ENCODE measurements around the gene IQCB1.

DNA sequence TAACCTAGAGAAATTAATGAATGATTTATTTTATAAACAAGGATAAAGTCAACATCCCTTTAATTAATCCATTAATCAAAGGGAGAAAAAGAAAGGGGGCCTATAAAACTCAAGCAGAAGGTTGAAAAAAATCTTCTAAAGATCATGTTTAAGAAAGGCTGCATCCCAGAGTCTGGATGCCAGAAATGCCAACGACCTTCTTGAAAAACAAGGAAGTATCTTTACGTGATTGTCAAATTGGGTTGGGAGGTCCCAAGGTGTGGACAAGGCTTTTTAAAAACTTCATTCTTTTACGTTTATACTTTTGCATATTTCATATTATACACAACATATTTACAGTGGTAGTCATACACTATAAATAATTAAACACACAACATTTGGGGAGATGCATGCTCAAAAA lies 86.9 kb downstream of the IQCB1 start:
- TF ChIP-seq, protein P1, sequence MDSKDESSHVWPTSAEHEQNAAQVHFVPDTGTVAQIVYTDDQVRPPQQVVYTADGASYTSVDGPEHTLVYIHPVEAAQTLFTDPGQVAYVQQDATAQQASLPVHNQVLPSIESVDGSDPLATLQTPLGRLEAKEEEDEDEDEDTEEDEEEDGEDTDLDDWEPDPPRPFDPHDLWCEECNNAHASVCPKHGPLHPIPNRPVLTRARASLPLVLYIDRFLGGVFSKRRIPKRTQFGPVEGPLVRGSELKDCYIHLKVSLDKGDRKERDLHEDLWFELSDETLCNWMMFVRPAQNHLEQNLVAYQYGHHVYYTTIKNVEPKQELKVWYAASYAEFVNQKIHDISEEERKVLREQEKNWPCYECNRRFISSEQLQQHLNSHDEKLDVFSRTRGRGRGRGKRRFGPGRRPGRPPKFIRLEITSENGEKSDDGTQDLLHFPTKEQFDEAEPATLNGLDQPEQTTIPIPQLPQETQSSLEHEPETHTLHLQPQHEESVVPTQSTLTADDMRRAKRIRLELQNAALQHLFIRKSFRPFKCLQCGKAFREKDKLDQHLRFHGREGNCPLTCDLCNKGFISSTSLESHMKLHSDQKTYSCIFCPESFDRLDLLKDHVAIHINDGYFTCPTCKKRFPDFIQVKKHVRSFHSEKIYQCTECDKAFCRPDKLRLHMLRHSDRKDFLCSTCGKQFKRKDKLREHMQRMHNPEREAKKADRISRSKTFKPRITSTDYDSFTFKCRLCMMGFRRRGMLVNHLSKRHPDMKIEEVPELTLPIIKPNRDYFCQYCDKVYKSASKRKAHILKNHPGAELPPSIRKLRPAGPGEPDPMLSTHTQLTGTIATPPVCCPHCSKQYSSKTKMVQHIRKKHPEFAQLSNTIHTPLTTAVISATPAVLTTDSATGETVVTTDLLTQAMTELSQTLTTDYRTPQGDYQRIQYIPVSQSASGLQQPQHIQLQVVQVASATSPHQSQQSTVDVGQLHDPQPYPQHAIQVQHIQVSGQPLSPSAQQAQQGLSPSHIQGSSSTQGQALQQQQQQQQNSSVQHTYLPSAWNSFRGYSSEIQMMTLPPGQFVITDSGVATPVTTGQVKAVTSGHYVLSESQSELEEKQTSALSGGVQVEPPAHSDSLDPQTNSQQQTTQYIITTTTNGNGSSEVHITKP (IDR thresholded peaks at IDR 0.05; ENCODE audit: partially characterized antibody) = no peak
- TF ChIP-seq, protein P2, sequence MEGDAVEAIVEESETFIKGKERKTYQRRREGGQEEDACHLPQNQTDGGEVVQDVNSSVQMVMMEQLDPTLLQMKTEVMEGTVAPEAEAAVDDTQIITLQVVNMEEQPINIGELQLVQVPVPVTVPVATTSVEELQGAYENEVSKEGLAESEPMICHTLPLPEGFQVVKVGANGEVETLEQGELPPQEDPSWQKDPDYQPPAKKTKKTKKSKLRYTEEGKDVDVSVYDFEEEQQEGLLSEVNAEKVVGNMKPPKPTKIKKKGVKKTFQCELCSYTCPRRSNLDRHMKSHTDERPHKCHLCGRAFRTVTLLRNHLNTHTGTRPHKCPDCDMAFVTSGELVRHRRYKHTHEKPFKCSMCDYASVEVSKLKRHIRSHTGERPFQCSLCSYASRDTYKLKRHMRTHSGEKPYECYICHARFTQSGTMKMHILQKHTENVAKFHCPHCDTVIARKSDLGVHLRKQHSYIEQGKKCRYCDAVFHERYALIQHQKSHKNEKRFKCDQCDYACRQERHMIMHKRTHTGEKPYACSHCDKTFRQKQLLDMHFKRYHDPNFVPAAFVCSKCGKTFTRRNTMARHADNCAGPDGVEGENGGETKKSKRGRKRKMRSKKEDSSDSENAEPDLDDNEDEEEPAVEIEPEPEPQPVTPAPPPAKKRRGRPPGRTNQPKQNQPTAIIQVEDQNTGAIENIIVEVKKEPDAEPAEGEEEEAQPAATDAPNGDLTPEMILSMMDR (IDR thresholded peaks at IDR 0.05 in 2 of 3, conservative IDR thresholded peaks at IDR 0.05 in 1 of 3; ENCODE audit: insufficient read depth in 2 of 3, low read depth in 1 of 3, low read length in 3 of 3) = no peak
- TF ChIP-seq GTF2A2 (tag; IDR thresholded peaks at IDR 0.05) (no peak), MED1 (CRISPR knock-in tag; IDR thresholded peaks at IDR 0.05; ENCODE audit: borderline replicate concordance) (no peak)
- TF ChIP-seq, protein P3, sequence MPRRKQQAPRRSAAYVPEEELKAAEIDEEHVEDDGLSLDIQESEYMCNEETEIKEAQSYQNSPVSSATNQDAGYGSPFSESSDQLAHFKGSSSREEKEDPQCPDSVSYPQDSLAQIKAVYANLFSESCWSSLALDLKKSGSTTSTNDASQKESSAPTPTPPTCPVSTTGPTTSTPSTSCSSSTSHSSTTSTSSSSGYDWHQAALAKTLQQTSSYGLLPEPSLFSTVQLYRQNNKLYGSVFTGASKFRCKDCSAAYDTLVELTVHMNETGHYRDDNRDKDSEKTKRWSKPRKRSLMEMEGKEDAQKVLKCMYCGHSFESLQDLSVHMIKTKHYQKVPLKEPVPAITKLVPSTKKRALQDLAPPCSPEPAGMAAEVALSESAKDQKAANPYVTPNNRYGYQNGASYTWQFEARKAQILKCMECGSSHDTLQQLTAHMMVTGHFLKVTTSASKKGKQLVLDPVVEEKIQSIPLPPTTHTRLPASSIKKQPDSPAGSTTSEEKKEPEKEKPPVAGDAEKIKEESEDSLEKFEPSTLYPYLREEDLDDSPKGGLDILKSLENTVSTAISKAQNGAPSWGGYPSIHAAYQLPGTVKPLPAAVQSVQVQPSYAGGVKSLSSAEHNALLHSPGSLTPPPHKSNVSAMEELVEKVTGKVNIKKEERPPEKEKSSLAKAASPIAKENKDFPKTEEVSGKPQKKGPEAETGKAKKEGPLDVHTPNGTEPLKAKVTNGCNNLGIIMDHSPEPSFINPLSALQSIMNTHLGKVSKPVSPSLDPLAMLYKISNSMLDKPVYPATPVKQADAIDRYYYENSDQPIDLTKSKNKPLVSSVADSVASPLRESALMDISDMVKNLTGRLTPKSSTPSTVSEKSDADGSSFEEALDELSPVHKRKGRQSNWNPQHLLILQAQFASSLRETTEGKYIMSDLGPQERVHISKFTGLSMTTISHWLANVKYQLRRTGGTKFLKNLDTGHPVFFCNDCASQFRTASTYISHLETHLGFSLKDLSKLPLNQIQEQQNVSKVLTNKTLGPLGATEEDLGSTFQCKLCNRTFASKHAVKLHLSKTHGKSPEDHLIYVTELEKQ (CRISPR knock-in tag; IDR thresholded peaks at IDR 0.05) = no peak

Measured in K562 (cell line).